CD4-positive, alpha-beta T cell treated with Interleukin-1 beta for 1 hour (primary cell): Measurements from ENCODE around the gene ADCY1.

Source experiments
- DNase-seq, 2 donors: peaks; one replicate each; pipeline ENCODE4 v3.0.0-alpha.2; 2020 to 2022

ADCY1 gene

DNA sequence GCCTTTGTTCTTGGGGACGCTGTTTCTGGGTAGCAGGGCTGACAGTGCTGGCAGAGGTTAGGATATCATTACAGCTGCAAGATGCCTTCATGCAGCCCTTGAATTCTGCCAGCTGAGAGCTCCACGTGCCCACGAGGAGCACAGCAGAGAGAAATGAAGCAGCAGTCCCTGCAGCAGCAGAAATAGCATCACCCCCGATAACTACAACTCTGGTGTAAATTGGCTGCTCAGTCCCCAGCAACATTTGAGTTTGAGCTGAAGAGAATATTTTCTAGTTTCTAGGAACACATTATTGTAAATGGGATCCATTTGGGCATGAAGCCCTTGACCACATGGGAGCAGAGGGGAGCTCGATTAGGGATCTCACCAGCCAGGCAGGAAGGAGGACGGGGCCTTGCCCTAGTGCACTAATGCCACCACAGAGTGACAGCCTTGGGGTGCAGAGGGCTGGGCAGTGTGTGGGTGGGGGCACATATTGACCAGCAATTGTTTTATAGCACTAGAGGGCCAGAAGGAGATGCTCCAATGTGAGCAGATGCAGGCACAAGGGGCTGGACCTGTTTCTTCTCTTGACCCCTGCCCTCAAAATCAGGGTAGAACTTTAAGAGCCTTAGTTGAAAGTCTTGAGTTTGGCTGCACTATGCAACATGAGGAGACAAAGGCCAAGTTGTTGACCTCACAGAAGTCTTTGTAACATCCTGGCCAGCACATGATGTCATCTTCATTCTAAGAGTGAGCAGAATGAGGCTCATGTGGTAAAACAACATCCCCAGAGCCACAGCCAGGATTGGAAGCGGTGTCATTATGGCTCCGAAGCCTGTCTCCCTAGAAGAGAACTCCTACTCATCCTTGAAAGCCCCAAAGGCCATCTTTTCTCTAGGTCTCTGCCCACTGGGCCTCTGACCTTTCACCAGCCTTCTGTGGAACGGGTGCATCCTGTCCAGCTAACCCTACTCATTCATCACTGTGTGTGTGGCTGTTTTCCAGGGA is 52.6 kb downstream of the ADCY1 start:
- DNase-seq, result no peak

DNA sequence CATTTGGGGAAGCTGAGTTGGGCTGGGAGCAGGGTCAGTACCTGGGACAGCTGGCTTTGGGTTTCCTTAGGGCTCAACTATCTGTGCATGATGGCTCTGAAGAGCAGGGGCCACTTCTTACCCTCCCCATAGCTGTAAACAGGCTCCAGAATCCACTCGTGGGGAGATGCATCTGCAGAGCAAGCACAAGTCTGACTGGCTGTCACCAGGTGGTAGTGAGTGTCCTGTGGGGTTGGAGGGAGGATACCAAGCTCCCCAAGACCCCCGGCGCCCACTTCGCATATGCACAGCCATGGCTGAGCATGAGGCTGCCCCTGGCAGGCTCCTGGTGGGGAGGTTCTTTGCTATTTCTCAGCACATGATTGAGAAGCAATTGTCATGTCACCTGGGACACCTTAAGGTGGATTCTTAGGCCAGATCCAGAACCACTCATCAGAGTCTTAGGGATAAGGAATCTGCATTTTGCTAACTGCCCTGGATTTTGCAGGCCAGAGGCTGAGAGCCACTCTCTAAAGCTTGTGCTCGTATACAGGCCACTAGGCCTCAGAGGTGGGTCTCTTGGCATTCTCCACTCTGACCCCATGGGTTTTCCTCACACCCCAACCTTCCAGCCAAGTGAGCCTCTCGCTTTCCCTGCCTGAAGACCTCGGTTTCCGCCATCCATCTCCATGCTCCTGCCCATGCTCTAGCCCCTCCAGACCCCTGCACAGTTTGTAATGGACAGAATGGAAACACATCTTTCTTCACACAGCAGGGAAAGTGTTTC is 53.7 kb downstream of the ADCY1 start:
- no peak for DNase-seq

DNA sequence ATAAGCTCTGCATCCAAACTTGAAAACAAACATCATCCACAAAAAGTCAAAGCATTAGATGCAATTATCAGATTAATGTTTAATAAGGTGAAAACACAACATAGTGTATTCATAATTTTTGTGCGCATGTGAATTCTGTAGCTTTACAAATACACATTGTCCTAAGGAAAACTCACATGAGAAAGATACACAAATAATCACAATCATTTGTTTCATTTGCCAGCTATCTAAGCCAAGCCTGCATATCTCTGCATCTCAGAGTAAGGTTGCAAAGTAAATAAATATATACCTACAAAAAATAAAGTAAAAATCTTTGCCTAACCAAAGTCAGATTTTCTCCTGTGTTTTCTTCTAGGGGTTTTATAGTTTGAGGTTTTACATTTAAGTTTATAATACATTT is 57.4 kb downstream of the ADCY1 start:
- DNase-seq, result no peak

DNA sequence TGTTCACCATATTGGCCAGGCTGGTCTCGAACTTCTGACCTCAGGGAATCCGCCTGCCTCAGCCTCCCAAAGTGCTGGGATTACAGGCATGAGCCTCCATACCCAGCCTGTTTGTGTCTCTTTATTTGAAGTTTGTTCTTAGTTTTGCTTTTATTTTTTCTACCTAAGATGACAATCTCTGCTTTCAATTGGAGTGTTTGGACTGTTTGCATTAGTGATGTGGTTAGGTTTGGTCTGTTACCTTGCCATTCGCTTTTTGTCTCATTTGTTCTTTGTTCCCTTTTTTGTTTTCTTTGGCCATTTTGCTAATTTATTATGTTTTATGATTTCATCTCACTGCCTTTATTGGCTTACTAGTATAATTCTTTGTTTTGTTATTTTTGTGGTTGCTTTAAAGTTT is 62.6 kb downstream of the ADCY1 start:
- no peak for DNase-seq

DNA sequence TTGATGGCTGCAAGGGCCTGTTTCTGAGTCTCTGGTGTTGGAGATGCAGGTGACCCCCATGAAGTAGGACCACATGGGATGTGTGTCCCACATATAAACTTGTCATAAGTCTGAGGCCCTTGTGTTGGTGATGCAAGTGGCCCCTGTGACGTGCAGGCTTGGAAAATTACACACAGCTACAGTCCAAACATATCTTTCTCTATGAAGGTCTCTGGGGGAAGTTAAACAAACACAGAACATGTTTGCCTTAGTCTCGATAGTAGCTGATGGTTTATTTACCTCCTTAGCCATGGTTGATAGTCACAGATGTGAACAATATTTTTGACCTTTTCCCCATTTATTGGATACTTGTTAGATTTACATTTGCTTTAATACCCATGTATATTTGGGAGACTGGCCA is 64.7 kb downstream of the ADCY1 start:
- no peak for DNase-seq

DNA sequence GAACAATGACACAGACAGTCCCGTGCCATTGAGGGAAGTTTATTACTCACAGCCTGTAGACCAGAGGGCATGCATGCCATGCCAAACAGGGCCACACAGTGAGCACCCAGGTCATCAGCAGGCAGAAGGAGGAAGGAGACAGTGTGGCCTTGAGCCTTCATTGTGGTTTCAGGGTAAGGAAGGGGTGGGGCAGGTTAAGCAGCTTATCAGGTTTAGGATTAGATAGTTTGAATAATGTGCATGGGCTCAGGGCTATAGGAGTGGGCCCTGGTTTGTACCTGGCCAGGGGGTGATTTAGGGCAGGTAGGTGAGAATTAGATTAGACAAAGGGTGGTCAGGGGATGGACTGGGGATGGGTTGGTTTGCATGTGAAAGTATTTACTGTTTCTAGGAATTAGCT is 67.9 kb downstream of the ADCY1 start:
- DNase-seq, result no peak

DNA sequence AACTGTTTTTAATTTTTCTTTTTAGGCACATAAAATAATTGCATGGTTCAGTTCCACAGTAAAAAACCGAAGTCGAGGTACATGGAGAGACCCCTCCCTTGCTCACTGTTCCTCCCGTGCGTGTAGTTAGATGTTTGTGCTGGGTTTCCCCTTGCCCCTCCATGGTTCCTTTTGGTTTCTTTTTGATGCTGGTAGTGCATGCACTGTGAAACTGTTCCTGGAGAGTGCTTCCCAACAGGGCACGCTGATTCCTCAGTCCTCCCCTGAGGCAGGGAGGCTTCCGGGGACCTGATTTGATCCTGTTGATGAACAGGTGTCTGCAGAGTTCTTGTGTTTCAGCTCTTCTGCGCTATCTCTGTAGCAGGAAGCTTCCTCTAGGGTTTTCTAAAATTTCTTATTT is 69.5 kb downstream of the ADCY1 start:
- no peak for DNase-seq

DNA sequence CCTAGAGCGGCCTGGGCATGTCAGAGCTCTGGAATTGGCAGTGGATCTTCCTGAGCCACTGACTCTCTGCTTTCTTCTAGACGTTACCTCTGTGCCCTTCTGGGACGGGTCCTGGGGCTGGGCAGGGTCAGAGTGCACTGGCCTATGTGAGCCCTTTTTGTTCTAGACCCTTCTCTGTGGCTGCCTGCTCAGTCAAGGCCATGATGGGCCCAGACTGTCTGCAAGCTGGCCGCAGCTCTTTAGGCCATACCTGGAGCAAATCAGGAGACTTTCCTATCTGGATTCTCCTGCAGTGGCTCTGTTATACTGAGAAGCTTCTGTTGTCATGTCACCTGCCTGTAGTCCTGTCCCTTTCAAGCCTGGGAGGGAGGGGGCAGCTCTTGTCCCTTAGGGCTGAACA is 70.1 kb downstream of the ADCY1 start:
- DNase-seq, result no peak

DNA sequence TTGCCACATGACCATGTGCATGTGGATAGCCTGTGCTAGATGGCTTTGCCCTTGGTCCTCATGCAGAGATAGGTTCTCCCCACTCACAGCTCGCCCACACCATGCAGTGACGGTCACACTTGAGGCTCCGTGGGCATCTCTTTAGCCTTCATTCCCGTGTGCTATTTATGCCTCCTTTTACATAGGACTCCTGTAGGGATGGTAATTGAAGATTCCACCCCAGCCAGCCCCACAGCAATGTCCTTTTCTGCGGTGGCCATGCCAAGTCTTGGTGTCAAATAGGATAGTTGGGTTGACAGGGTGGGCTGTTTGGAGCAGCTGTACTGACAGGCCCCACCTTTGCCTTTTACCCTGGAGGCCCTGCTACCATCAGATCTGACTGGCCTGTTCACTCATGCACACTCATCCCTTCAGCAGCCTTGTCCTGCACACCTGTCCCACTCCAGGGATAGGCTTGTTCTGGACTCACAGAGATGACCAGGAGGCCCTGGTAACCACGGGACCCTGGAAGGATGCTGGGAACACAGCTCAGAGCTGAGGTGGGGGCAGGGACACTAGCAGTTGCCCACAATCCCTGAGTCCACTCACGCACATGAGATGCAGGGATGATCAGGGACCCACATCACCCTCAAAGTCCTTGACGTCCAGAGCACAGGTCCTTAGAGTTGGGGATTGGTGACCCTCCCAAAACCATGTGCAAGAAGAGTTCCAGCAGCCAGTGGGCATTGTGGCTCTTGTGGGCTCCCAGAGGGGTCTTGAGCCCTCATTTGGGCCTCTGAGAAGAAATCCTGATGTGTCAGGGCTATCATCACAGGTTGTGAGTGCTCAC is 71.2 kb downstream of the ADCY1 start:
- no peak for DNase-seq

DNA sequence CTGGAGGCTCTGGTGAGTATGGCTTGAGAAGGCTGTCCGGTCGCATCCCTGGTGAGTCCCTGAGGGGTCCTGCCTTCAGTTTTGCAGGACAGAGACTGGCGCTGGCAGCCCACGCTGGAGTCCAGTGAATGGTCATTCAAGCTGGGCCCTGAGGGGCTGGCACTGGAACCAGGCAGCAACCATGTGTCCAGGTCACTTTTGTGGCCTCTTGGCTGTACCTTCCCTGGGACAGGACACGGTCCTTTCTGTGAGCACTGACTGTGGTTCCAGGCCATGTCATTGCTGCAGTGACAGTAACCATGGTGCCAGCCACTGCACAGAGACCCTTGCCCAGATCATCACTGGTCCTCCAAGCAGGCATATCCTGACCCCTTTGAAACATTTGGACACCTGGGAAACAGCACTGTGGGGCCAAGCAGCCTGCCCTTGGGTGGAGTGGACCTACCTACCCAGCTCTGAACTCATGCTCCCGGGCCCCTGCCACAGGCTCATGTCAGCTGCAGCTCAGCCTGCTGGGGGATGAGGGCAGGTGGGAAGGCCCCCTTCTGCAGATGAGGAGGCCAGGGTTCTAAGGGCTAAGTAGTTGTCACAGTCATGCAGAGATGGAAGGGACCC is 72.1 kb downstream of the ADCY1 start:
- no peak for DNase-seq

DNA sequence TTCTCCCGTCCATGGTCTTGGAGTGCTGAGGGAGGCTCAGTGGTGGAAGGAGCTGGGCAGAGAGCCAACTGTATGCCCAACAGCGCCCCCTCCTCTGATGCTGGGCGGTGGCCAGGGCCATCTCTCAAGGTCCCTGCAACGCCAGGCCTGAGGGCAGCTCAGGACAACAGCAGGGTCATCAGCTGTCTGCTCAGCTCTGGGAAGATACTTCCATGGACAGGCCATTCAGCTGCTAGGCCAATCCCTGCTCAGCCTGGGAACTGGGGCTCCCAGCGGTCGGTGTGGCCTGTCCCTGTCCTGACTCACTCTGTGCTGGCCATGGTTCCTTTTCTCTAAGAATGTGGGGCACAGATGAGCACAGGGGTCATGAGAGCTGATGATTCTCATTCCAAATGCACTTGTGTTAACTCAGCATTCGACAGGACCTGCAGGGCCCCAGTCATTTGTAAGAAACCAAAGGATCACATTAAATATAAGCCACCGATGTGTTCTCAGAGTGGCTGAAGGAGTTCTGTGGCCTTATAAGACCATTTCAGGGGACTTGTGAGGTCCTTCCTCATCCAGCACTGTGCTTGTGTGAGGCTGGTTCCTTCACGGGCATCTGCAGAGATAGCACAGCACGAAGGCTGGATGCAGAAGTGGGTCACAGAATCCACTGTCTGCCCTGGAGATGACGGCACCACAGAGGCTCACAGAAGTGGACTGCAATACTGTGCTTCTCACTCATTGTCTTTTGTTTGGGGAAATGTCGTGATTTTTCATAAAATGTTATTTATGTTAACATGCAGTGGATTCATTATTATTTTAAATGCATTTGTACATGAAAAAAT is 73.0 kb downstream of the ADCY1 start:
- DNase-seq, result no peak

DNA sequence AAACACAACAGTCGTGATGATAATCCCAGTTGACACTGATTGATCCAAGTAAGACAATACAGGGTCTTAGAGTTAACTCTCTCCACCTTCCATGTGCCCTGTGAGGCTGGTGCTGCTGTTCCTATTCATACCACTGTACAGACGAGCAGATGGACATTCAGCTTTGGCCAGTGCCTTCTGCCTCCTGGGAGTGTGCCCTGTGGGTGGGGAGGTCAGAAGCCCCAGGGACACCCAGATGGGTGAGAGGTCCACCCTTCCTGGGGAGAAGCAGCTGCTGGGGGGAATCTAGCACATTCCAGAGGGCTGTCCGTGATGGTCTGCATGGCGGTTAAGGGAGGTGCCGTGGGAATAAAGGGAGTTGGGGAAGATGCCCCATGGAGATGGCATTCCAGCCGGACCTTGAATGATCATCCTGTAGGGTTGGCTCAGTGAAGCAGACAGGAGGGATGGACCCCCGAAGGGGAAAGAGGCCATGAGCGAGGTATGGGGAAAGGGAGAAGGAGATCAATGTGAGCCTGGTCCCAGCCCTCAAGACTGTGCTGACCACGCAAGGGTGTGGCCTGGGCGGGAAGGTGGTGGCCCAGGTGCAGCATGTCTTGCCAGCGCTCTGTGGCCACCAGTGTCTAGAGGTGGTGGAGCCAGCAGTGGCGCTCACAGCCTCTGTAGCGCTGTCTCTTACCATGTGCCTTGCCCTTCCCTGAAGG is 74.0 kb downstream of the ADCY1 start:
- DNase-seq, result no peak

DNA sequence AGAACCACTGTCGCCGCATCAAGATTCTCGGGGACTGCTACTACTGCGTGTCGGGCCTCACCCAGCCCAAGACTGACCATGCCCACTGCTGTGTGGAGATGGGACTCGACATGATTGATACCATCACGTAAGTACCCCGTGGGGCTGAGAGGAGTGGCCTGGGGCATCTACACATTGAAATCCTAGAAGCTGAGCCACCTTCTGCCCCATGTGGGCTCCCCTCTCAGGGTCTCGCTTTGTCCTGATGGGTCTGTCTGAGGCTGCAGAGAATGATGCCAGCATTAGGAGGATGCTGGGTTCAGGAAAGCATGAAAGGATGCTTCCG is 74.5 kb downstream of the ADCY1 start:
- DNase-seq, result no peak

DNA sequence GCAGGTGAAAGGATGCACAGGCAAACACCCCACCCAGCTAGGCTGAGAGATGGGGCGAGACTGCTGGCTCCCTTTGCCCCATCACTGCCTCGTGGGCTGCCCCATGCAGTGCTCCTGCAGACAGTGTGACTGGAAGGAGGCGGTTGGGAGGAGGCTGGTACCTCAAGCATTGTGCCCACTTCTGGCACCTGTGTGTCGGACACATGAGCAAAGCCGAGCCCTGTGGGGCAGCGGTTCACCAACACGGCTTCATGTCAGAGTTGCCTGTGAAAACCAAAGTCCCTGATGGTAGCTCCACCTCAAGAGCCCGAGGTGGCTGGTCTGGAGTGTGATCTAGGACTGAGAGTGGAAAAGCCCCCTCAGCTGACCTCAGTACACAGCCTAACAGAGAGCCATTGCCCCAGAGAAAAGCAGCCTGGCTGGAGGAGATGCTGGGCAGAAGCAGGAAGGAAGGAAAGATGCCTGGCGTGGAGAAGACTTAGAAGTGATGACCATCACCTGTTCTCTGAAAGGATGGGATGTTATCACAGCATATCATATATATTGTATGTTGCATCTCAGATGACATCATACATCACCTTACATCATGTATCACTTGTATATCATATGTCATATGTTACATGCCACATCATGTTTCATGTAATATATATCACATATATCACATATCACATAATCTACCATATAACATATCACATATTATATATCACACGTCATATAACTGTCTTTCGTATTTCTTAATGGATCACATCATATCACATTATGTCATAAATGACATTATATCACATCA is 75.6 kb downstream of the ADCY1 start:
- no peak for DNase-seq

DNA sequence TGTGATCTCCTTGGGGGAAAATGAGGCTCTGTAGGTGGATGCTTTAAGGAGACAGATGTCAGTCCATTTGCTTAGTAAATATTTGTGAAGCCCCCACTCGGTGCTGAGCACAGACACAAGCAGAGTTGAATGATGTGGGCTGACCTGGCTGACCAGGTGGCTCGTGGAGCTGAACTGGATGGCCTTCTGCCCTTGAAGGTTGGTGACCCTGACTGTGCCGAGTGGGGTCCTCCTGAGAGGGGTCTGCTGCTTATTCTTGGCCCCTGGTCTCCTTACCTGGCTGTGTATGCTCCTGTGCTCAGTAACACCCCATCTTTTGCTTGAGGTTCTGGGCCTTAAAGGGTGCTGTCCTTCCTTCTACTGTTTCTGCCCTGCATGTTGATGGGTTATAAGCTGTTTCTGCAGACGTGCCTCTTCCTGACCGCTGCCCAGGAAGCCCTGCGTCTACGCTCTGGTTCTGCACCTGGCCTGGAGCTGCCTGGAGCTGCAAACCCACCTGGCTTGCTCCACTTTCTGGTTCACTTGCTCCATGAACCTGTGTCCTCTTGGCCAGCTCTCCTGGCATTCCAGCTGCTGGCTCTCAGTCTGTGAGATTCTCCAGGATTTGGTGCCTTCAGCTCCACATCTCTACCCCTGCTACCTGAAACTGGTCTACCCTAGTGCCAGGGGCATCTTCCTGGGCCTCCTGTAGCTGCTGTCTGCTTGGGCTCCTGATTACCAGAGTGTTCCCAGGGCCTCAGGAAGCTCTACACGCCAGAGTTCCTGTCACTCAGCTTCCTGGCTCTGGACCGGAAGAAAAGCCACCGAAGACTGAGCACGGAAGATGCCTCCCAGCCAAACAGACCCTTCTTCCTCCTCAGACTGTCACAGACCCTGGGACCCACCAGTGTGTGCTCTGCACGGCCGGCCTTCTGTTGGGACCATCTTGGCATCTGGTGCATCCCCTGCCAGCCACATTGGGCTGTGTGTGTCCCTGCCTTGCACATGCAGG is 76.5 kb downstream of the ADCY1 start:
- no peak for DNase-seq

DNA sequence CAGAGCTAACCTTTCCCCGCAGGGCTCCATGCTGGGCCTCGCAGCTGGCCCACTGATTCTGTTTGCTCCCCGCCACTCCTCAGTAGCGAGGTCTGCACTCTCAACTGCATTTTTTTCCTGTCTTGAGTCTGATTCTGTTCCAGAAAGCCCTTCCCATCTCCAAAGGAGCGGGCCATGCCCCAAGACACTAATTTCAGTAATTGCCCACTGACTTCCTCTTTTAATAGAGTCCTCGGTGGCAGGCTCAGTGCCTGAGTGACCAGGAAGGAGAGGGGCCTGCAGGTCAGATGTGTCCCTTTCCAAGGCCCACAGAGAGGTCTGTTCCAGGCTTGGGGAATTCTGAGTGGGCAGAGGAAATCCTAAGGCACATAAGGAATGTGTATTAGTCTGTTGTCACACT is 77.4 kb downstream of the ADCY1 start:
- DNase-seq, result no peak

DNA sequence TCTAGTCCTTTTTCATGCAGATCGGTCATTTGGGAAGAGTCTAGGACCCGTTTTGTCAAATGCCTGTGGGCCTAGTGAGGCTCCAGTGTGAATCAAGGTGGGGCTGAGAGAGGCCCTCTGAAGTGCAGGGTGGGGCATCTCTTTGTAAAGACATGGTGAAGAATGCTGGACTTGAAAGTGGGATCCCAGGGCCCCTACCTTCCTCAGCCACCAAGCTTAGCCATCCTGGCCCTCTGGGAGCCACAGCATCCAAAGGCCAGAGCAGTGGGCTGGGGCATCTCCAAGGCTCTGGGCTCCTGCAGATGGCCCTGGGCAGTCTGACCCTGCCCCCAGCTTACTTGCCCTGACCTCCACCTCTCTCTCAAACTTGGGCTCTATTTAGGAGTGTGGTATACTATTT is 78.5 kb downstream of the ADCY1 start:
- no peak for DNase-seq

DNA sequence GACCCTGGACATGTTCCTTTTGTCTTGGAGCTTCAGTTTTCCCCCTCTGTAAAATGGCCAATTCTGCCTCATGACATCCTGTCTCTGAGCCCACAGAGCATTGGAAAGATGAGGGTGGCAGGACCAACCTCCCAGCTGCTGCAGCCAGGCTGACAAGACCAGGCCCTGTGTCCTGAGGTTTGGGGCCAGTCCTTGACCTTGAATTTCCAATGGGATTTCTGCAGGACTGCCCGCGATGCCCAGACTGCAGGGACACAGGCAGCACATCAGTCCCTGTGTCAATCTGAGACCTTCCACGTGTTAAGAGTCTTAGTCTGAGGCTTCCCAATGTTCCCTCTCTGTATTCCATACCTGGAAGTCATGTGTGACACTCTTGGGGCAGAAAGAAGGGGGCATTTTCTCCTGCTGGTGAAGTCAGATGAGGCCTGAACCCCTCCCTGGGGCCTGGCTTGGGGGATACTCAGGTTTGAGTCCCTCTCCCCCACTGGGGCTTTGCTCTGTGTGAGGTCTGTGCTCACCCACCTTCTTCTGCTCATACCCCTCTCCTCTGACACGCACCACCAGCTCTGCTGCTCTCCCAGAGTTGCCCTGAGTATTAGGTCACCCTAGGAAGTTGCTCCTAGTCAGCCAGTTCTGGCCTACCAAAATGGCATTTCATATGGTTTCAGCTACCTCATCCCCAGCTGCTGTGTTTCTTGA is 79.2 kb downstream of the ADCY1 start:
- DNase-seq, result no peak

DNA sequence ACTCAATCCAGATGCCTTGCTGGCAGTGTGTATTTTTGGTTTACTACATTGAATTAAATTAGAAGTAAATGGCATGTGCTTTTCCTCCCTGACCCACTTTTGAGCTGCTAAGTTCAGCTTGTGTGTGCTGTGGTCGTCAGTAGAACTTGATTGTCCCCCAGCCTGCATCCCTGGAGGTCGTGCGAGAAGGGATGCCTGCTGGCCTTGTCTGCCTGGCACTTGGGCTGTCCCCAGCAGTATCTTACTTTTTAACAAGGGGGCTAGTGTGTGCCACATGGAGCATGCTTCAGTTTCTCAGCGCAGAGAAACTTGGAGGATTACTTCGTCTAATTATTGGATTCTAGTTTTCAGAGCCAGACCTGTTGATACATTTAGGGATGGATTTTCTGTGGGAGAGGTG is 80.2 kb downstream of the ADCY1 start:
- DNase-seq, result no peak
